ENCODE results near the gene MIP.
A peak's percentile ranks its signal among the peaks of the same experiment; 100 is the strongest.

MIP gene

DNA sequence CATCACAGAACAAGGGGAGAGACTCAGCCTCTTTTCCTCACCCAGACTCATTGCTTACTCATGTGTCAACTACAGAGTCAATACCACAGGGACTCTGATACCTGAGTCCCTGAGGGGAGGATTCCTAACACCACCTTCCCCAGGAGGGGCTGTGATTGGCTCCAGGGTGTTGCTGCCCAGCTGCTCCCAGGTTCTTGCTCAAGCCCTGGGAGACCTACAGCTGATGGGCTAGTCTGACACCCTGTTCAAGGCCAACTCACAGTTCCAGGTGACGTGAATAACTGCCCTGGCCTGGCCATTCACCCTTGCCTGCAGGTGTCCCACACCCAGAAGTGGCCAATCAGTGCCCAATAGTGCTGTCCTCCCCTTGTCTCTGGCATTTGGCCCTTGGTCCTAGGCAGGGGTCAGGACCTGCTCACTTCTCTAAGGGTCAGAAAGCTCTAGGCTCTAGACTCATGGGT is 22.5 kb upstream of the MIP start:
- in situ Hi-C loops (cut with MboI; ENCODE audit: low pct_unique_long_range_greater_than_20kb, low sequenced_read_pairs, unreplicated experiment) = no loop called here
- TF ChIP-seq, protein P1, sequence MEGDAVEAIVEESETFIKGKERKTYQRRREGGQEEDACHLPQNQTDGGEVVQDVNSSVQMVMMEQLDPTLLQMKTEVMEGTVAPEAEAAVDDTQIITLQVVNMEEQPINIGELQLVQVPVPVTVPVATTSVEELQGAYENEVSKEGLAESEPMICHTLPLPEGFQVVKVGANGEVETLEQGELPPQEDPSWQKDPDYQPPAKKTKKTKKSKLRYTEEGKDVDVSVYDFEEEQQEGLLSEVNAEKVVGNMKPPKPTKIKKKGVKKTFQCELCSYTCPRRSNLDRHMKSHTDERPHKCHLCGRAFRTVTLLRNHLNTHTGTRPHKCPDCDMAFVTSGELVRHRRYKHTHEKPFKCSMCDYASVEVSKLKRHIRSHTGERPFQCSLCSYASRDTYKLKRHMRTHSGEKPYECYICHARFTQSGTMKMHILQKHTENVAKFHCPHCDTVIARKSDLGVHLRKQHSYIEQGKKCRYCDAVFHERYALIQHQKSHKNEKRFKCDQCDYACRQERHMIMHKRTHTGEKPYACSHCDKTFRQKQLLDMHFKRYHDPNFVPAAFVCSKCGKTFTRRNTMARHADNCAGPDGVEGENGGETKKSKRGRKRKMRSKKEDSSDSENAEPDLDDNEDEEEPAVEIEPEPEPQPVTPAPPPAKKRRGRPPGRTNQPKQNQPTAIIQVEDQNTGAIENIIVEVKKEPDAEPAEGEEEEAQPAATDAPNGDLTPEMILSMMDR (IDR thresholded peaks at IDR 0.05; ENCODE audit: extremely low read depth, insufficient read depth, missing control alignments) = no peak
- no peak for DNase-seq (ENCODE audit: low spot score)

DNA sequence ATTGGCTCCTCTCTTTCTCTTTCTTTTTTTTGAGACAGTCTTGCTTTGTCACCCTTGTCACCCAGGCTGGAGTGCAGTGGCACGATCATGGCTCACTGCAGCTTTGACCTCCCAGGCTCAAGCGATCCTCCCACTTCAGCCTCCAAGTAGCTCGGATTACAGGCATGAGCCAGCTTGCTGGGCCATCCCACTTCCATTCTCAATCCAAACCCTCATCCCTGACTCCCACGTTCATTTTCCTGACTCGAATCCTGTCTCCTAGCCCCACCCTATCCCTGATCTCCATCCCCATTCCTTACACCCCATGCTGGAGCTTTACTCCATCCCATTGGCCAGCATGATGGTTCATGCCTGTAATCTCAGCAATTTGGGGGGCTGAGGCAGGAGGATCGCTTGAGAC is 21.7 kb upstream of the MIP start:
- DNase-seq (ENCODE audit: low spot score) = no peak
- TF ChIP-seq, protein P1 (IDR thresholded peaks at IDR 0.05; ENCODE audit: extremely low read depth, insufficient read depth, missing control alignments) = no peak
- in situ Hi-C loops (cut with MboI; ENCODE audit: low pct_unique_long_range_greater_than_20kb, low sequenced_read_pairs, unreplicated experiment) = no loop called here

DNA sequence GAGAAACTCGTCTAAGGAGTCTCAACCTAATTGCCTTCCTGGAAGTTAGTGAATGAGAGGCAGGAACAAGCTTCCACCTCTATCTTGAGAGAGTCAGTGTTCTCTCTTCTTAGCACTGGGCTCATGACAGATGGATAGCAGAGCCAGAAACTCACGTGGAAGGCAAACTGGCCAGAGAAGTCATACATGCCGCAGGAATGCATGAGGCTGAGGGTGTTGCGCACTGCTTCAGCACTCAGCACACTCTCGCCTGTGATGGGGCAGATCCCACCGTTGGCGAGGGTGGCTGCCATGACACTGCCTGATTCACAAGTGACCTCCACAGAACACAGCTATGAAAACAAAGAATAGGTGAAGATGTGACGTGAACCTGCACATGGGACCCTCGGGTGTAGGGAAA is 19.9 kb upstream of the MIP start:
- no peak for DNase-seq (ENCODE audit: low spot score)
- TF ChIP-seq, protein P1 (IDR thresholded peaks at IDR 0.05; ENCODE audit: extremely low read depth, insufficient read depth, missing control alignments) = no peak
- in situ Hi-C loops (cut with MboI; ENCODE audit: low pct_unique_long_range_greater_than_20kb, low sequenced_read_pairs, unreplicated experiment) = no loop called here

DNA sequence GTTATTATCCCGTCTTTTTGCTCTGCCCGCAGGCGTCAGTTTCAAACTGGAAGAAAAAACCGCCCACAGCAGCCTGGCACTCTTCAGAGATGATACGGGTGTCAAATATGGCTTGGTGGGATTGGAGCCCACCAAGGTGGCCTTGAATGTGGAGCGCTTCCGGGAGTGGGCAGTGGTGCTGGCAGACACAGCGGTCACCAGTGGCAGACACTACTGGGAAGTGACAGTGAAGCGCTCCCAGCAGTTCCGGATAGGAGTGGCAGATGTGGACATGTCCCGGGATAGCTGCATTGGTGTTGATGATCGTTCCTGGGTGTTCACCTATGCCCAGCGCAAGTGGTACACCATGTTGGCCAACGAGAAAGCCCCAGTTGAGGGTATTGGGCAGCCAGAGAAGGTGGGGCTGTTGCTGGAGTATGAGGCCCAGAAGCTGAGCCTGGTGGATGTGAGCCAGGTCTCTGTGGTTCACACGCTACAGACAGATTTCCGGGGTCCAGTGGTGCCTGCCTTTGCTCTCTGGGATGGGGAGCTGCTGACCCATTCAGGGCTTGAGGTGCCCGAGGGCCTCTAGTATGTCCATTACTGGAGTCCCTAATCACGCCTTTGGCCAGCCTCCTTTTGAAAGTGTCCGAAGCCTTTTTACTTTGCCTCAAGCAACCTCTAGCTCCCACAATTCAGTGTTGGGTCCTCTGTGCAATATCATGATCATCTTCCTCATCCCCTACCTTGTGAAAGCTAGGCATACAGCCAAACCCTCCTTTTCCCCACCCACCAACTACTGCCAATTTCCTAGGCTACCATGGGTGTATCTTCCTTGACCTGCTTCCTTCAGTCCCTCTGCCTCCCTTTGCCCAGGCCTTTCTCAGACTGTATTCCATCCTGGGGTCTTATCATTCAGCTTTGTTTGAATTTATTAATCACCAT is 14.8 kb upstream of the MIP start:
- TF ChIP-seq, protein P1 (IDR thresholded peaks at IDR 0.05; ENCODE audit: extremely low read depth, insufficient read depth, missing control alignments) = no peak
- no peak for DNase-seq (ENCODE audit: low spot score)
- in situ Hi-C loops (cut with MboI; ENCODE audit: low pct_unique_long_range_greater_than_20kb, low sequenced_read_pairs, unreplicated experiment) = no loop called here

DNA sequence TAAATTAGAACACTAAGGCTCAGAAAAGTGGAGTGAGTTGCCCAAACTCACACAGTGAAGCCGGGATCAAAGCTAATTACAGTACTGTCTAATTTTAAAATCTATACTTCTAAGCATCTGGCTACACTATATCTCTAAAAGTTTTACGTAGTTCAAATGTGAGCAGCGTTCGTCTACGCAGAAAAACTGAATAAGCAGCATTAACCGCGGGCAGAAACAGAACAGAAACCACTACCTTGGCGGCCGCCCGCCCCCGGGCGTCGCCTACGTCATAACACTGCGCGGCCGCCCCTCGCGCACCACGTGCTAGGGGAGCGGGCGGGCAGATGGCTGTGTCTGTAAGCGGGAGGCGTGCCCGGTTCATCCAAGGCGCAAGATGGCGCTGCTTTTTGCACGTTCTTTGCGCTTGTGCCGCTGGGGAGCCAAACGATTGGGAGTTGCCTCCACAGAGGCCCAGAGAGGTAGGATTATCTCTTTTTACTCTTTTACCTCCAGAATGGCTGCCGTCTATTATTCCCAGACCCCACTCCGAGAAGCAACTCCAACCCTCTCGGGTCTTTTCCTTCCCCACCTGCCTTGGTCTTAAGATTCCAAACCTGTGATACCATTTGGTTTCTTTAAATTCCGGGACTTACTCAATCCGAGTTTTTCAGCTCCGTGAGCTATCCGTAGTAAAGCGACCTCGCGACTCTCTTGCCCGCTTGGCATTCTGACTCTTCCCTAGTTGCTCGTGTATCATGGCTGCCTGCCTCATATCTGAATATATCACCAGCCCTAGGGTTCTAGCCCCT is 14.0 kb upstream of the MIP start, which contains the start of gene SPRYD4:
TSS of gene SPRYD4 (plus strand) at position 363 of the 791 bp plus-strand sequence. CDS start at position 377, 14 bp downstream.
- TF ChIP-seq, protein P1 (IDR thresholded peaks at IDR 0.05; ENCODE audit: extremely low read depth, insufficient read depth, missing control alignments) = peak; percentile 50
- DNase-seq (ENCODE audit: low spot score) = peak; percentile 93
- in situ Hi-C loops (cut with MboI; ENCODE audit: low pct_unique_long_range_greater_than_20kb, low sequenced_read_pairs, unreplicated experiment) = no loop called here

DNA sequence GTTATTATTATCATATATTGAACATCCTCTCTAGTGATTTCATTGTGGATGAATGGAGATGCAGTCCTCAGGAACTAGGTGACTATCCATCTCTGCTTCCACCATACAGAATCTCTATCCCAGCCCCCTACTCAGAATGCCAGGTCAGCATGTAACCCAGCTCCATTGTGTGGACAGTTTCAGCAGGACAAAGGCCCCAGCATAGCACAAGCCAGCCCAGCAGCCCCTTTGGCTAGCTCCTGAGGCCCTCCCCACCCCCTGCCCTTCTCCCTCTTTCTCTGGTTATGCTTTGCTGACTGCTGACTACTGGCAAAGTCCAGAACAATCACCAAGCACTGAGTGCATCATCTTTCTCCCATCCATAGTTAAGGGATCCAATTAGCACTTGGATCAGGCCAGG is 8.1 kb upstream of the MIP start:
- TF ChIP-seq, protein P1 (IDR thresholded peaks at IDR 0.05; ENCODE audit: extremely low read depth, insufficient read depth, missing control alignments) = no peak
- DNase-seq (ENCODE audit: low spot score) = no peak
- in situ Hi-C loops (cut with MboI; ENCODE audit: low pct_unique_long_range_greater_than_20kb, low sequenced_read_pairs, unreplicated experiment) = no loop called here
